GM04504 (cell line): ENCODE data around the gene VCL.
"Not testable (repeated sequence)": the region's sequence is repeated elsewhere in the genome, so short reads cannot be mapped to it uniquely, and the experiment has no call there.

Source experiments
- DNase-seq: peaks from one replicate; pipeline ENCODE4 v3.0.0-alpha.2; 2012; ENCODE audit warnings: low read depth

VCL gene

GRCh38 chr10:73971636-73972354 lies 26.1 kb upstream of the VCL start:
- no peak for DNase-seq

GRCh38 chr10:73973427-73973826 lies 24.5 kb upstream of the VCL start:
- no peak for DNase-seq

- no peak for DNase-seq
Observed at GRCh38 chr10:73974309-73974946, 23.5 kb upstream of the VCL start.

GRCh38 chr10:73975388-73975787 lies 22.5 kb upstream of the VCL start:
- DNase-seq, result no peak

GRCh38 chr10:73979141-73979808 lies 18.6 kb upstream of the VCL start:
- no peak for DNase-seq

GRCh38 chr10:73979809-73980433 lies 18.0 kb upstream of the VCL start:
- no peak for DNase-seq

GRCh38 chr10:73981812-73982211 lies 16.1 kb upstream of the VCL start:
- no peak for DNase-seq

GRCh38 chr10:73983096-73984047 lies 14.5 kb upstream of the VCL start:
- DNase-seq, result no peak

GRCh38 chr10:73989594-73990150 lies 8.2 kb upstream of the VCL start:
- no peak for DNase-seq

- no peak for DNase-seq
Observed at GRCh38 chr10:73991203-73991883, 6.6 kb upstream of the VCL start.

GRCh38 chr10:73991884-73992245 lies 6.1 kb upstream of the VCL start:
- no peak for DNase-seq

GRCh38 chr10:73992899-73993788 lies 4.8 kb upstream of the VCL start:
- no peak for DNase-seq

GRCh38 chr10:73995035-73995358 lies 2.9 kb upstream of the VCL start:
- DNase-seq, result no peak

GRCh38 chr10:73997461-73997786 lies 492 bp upstream of the VCL start:
- no peak for DNase-seq

- DNase-seq, result no peak
Observed at GRCh38 chr10:73998623-73998928, 660 bp downstream of the VCL start.

- peak; percentile 59 for DNase-seq
Observed at GRCh38 chr10:73998929-73999691, 1.2 kb downstream of the VCL start.

- DNase-seq, result no peak
Observed at GRCh38 chr10:73999703-74000102, 1.8 kb downstream of the VCL start.

- DNase-seq, result not testable (repeated sequence)
Observed at GRCh38 chr10:74000244-74000643, 2.3 kb downstream of the VCL start.

GRCh38 chr10:74000892-74001669 lies 3.2 kb downstream of the VCL start:
- DNase-seq, result no peak
